GM10847 (cell line): ENCODE data around the gene FN1.

Source experiments
- POLR2A ChIP-seq: IDR thresholded peaks from 2 replicates; pipeline ENCODE4 v1.6.1; 2011; ENCODE audit not compliant: insufficient read length; ENCODE audit errors: extremely low read depth

Gene FN1

GRCh38 chr2:215431778-215432758 is 3.8 kb downstream of the FN1 start:
- no peak for TF ChIP-seq POLR2A

GRCh38 chr2:215431290-215431689 is 4.6 kb downstream of the FN1 start:
- no peak for TF ChIP-seq POLR2A

GRCh38 chr2:215430528-215431187 is 5.2 kb downstream of the FN1 start:
- no peak for TF ChIP-seq POLR2A

- no peak for TF ChIP-seq POLR2A
Measured at GRCh38 chr2:215429424-215429823, 6.4 kb downstream of the FN1 start.

GRCh38 chr2:215428060-215428910 is 7.6 kb downstream of the FN1 start:
- TF ChIP-seq POLR2A, result no peak

- TF ChIP-seq POLR2A, result no peak
Measured at GRCh38 chr2:215427585-215427984, 8.3 kb downstream of the FN1 start.

- no peak for TF ChIP-seq POLR2A
Measured at GRCh38 chr2:215425021-215425782, 10.7 kb downstream of the FN1 start.

- TF ChIP-seq POLR2A, result no peak
Measured at GRCh38 chr2:215423928-215424540, 11.8 kb downstream of the FN1 start.

GRCh38 chr2:215423234-215423633 is 12.6 kb downstream of the FN1 start:
- TF ChIP-seq POLR2A, result no peak

- TF ChIP-seq POLR2A, result no peak
Measured at GRCh38 chr2:215422676-215423075, 13.2 kb downstream of the FN1 start.

GRCh38 chr2:215421859-215422461 is 13.9 kb downstream of the FN1 start:
- TF ChIP-seq POLR2A, result no peak

- TF ChIP-seq POLR2A, result no peak
Measured at GRCh38 chr2:215420471-215420935, 15.4 kb downstream of the FN1 start.

- no peak for TF ChIP-seq POLR2A
Measured at GRCh38 chr2:215419769-215420470, 15.9 kb downstream of the FN1 start.
